Left renal cortex interstitium (tissue), 4 donors: ENCODE data around the gene LPXN. TPM values are rescaled to one million over a fixed set of nuclear protein-coding genes. Genes with fewer than 3 reads are reported as not detected.

Experiments
- polyA plus RNA-seq, 4 donors: library from polyadenylated mRNA; unstranded; fragments of 120-200 nt; gene quantifications; one replicate each; pipeline ENCODE4 v1.2.1, GENCODE V29; 2013; ENCODE audit not compliant: insufficient read length in 4 of 4

The LPXN gene
- polyA plus RNA-seq, 4 donors = 6.5 to 10.1 (median 9.0) TPM

Other genes starting within 250 kb of the LPXN start
- not detected for gene OR5B17, start 216.8 kb downstream of the LPXN start, polyA plus RNA-seq
- not detected for gene OR5B3, start 169.0 kb downstream of the LPXN start, polyA plus RNA-seq
- gene OR5B2, start 147.7 kb downstream of the LPXN start, polyA plus RNA-seq = under 1 TPM in 2 of 4 donors, not detected in 2; 0.13 to 0.20 TPM
- gene OR5B12, start 133.6 kb downstream of the LPXN start, polyA plus RNA-seq = not detected
- not detected for gene OR5B21, start 67.8 kb downstream of the LPXN start, polyA plus RNA-seq
- gene ZFP91, start 3.2 kb upstream of the LPXN start, polyA plus RNA-seq = 10 to 100 TPM; 56.2 to 63.4 (median 60.3) TPM
- gene CNTF, start 46.8 kb upstream of the LPXN start, polyA plus RNA-seq = 1 to 10 TPM in 3 of 4 donors, under 1 TPM in 1; 0.49 to 1.9 (median 1.7) TPM
- 100 to 1,000 TPM; 103 to 162 (median 158) TPM for gene GLYAT, start 156.1 kb upstream of the LPXN start, polyA plus RNA-seq